AG08395 (cell line): ENCODE measurements around the gene PGF.
"Not testable (repeated sequence)": the region's sequence is repeated elsewhere in the genome, so short reads cannot be mapped to it uniquely, and the experiment has no call there.

Experiments
- DNase-seq: peaks from one replicate; pipeline ENCODE4 v3.0.0; 2012; ENCODE audit warnings: mixed read lengths, low spot score

Gene PGF

DNA sequence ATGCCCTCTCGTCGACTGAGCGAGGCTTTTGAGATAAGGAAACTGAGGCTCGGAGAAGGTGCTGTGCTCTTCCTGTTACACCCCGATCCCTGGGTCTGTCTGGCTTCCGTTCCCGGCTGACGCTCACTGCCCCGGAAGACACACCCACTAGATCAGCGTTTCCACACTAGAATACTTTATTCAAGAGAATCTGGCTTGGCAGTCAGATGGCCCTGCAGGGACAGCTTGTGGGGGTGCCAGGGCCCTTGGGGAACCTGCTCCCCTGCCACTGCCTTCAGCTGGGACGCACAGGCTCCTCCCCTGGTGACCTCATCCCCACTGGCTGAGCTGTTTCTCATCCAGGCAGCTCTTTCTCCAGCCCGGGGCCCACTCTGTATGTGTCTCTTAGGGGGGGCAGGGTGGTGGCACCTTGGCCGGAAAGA lies 13.7 kb downstream of the PGF start:
- peak; percentile 60 for DNase-seq

- no peak for DNase-seq
Measured at GRCh38 chr14:74940956-74941565, 14.3 kb downstream of the PGF start.

DNA sequence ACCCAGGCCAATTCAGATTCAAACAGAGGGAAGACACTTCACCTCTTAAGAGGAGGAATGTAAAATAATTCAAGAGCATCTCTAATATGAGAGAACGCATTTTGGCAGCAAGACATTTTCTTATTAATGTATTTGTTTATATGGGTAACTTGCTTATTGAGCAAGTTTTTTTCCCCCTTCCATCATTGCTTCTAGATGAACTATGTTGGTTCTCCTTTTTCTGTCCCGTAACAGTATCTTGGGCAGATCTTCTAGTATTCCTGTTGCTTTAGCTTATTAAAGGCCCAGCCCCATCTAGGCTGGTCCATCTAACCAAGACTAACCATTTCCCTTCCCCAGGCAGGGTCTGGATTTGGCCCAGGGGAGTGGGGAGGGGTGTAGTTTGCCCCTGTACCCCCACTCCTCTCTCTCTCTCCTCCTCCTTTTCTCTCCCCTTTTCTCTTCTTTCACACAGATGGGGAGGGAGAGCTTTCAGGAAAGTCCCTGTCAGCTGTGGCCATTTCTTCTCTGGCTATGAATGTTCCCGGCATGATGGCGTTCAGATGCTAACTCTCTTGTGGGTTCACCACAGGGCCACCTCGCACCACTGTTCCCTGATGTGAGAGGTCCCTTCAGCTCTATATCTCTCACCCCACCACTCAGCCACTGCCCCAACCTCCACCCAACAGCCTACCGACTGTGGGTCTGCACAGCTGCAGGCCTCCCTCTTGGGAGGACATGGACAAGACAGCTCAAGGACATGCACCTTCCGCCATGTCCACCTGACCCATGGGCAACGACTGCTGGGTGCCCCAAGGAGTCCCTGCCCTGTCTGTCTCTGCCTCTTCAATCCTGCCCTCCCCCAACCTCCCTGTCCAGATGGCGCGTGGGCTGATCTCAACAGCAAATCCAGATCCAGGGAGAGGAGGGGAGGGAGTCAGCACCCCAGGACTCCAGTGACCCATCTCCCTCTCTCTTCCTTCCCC lies 16.6 kb downstream of the PGF start:
- DNase-seq, result no peak

DNA sequence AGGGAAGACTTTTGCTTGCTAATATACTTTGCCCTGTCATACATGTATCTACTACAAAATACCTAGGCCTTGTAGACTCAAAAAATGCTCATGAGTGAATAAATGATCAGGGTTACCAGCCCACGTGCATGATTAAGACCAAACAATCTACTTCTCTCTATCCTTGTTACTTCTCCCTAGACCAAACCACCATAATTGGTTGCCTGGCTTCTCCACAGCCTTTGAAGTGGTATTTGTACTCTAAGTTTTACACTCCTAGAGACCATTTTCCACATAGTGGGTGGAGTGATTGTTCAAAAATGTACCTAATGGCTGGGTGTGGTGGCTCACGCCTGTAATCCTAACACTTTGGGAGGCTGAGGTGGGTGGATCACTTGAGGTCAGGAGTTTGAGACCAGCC lies 18.2 kb downstream of the PGF start:
- DNase-seq, result no peak

DNA sequence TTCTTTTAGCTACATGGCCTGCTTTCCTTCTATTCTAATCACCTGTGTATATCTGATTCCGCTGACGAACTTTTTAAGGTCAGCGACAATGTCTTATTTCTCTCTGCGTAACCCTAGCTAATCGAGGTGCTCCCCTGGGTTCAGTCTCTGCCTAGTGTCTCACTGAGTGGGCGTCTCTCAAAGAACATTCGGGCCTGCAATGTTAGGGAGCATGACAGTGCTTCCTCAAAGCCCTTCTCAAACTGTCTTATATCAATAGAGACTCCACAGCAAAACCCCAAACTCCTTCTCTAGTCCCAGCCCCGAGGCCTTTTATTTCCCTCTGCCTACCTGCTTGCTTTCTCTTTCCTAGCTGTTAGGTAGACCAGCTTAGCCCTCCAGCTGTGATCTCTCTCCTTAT lies 18.7 kb downstream of the PGF start:
- no peak for DNase-seq

DNA sequence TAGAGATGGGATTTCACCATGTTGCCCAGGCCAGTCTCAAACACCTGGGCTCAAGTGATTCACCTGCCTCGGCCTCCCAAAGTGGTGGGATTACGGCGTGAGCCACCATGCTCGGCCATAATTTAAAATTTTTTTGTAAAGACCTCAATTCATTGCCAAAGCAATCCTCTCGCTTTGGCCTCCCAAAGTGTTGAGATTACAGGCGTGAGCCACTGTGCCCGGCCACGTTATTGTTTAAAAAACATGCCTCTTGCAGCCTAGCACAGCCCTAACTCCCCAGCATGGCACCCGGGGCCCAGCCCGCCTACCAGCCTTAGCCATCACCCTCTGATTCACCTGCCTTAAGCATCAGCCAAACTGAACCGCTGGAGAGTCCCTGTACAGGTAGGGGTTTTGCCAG lies 19.2 kb downstream of the PGF start:
- DNase-seq, result no peak

GRCh38 chr14:74935360-74935680 lies 20.1 kb downstream of the PGF start:
- no peak for DNase-seq

- no peak for DNase-seq
Measured at GRCh38 chr14:74934476-74935359, 20.7 kb downstream of the PGF start.

DNA sequence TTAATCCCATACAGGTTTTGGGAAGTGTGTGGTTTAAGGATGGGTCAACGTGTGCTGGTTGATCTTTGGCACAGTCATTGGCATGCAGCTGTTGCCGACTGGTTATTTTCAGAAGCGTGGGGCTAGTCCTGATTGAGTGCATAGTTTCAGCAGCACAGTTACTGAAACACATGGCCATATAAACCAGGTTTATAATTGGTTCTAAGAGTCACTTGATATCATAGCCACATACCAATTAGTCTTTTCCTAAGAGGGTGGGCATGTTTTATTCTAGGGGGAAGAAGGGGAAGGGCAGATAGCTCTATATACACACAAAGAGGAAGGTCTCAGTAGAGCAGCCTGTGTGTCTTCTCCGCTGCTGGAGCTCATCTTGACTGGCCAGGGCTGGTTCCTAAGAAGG lies 21.4 kb downstream of the PGF start:
- DNase-seq, result no peak

DNA sequence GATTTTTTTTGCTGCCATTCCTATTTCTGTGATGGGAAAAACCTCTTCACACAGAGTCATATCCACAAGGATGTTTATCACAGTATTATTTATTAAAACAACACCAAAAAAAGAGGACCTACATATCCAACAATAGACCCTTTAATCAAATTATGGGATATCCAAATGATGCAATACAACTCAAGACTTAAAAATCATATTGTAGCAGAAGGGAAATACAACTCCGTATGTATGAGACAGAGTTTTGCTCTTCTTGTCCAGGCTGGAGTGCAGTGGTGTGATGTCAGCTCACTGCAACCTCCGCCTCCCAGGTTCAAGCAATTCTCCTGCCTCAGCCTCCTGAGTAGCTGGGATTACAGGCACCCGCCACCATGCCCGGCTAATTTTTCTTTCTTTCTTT lies 22.5 kb downstream of the PGF start:
- not testable (repeated sequence) for DNase-seq

GRCh38 chr14:74932401-74932901 lies 22.9 kb downstream of the PGF start:
- no peak for DNase-seq

DNA sequence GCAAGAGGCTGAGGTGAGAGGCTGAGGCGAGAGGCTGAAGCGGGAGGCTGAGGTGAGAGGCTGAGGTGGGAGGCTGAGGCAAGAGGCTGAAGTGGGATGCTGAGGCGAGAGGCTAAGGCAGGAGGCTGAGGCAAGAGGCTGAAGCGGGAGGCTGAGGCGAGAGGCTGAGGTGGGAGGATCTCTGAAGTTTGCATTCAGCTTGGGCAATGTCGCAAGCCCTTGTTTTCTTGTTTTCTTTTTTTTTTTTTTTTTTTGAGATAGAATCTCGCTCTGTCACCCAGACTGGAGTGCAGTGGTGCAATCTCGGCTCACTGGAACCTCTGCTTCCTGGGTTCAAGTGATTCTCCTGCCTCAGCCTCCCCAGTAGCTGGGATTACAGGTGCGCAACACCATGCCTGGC lies 23.7 kb downstream of the PGF start:
- not testable (repeated sequence) for DNase-seq

- no peak for DNase-seq
Measured at GRCh38 chr14:74929242-74929641, 26.2 kb downstream of the PGF start.

- no peak for DNase-seq
Measured at GRCh38 chr14:74927225-74927624, 28.2 kb downstream of the PGF start.

DNA sequence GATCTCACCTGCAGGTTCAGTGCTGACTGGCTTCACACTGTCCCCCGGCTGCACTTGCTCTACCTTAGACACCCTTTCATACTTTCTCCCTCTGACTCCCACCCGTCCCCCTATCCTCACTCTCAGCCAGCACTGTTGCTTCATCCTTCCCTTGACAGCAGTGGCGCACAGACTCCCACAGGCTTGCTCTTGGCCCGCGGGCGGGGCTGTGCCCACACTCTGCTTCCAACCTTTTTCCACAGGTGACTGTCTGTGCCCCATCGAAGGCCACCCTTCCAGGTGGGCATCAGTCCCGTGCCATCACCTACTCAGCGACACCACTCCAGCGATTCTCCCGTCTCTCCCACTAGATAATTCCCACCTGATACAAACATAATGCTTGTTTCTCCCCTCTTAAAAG lies 31.3 kb downstream of the PGF start:
- DNase-seq, result no peak

DNA sequence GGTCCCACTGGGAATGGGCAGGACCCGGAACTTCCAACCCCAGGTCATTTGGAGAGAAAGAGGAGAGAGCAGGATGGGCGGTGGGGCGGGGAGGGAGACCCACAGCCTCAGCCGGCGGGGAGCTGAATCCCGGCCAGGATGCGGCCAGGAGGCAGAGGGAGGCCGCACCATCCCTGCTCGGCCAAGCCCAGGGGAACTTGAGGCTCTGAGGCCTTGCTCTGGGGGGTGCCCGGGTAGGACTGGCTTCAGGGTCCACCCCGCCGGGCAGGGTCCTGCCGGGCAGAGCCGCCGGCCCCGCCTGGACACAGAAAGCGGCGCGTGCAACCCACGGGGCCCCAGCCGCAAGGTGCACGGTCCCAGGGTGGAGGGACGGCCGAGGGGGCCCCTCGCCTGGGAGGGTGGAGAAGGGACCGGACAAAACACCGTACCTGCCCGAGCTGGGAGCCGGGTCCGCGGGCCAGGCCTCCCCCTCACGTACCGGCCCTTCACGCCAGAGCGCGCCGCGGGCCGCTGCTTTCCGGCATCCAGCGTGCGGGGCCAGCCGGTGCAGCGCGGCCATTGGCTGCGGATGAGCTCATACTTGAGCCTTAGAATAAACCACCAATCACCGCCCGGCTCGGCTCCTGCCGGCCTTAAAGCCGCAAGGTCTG lies 32.5 kb downstream of the PGF start, which contains the start of gene RPS6KL1:
TSS of gene RPS6KL1 (minus strand) at position 509 of the 650 bp plus-strand sequence. CDS start 1,719 bp downstream, outside the sequence.
- peak; percentile 97 for DNase-seq

- no peak for DNase-seq
Measured at GRCh38 chr14:74921987-74922751, 33.2 kb downstream of the PGF start.

DNA sequence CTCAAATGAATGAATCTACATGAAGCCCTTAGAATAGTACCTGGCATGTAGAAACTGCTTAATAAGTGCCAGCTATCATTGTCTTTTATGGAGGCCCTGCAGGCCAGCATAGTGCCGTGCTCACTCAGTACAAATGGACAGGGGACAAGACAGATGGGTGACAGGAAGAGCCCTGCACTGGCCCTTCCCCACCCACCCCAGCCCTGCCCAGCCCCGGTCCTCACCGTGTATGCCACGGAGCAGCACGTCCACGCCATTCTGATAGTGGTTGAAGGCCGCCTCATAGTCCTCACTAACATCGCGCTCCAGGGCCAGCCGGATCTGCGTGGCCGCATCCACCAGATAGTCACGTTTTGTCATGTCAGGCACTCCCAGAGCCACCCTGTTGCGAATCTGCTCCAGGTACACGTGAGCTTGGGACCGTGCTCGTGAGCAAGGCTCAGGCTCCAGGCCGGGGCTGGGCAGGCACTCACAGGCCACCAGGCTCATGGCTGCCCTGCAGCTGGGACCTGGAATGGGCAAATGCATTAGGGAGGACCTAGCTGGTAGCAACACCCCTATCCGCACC lies 34.3 kb downstream of the PGF start:
- DNase-seq, result no peak

DNA sequence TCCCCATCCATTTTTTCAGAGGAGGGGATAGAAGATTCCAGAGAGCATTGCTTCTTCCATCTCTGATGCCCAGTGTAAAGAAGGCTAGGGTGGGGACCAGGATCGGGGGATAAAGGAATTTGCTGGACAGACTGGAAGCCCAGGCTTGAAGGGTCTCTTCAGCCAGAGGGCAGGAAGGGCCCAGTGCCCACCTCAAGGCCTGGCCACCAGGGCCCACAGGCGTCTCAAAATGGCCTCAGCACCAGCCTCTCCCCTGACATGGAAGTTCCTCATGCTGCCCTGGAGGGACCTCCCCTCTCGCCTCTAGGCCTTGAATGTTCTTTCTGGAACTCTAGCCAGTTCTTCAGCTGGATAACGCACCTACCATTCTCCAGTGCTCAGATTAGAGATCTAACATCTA lies 35.1 kb downstream of the PGF start:
- no peak for DNase-seq

- DNase-seq, result peak; percentile 42
Measured at GRCh38 chr14:74919421-74920165, 35.8 kb downstream of the PGF start.
